Testis (tissue), 3 donors: Measurements from ENCODE around the gene PHACTR3. TPM values are rescaled to one million over a fixed set of nuclear protein-coding genes. Genes with fewer than 3 reads are reported as not detected.

Source experiments
- DNase-seq: peaks from one replicate; pipeline ENCODE4 v3.0.0-alpha.2; 2019
- H3K27ac ChIP-seq, 2 donors: fragments of 200-600 bp; sonication (generic); one replicate each; pipeline ENCODE4 v1.5.1; 2019
- H3K27me3 ChIP-seq: fragments of 200-600 bp; sonication (generic); one replicate; pipeline ENCODE4 v1.5.1; 2019
- H3K36me3 ChIP-seq: fragments of 200-600 bp; sonication (generic); one replicate; pipeline ENCODE4 v1.5.1; 2017; ENCODE audit warnings: low read depth; ENCODE audit errors: missing control alignments
- H3K4me1 ChIP-seq: fragments of 200-600 bp; sonication (generic); one replicate; pipeline ENCODE4 v1.5.1; 2019
- H3K4me3 ChIP-seq, 2 donors: fragments of 200-600 bp; sonication (generic); one replicate each; pipeline ENCODE4 v1.5.1; 2017 to 2019
- H3K9me3 ChIP-seq: fragments of 200-600 bp; sonication (generic); one replicate; pipeline ENCODE4 v1.5.1; 2017
- POLR2A ChIP-seq: fragments of 450-650 bp; IDR thresholded peaks from one replicate; pipeline ENCODE4 v1.6.1; 2017; ENCODE audit warnings: antibody characterized with exemption, mild to moderate bottlenecking, moderate library complexity
- WGBS, 2 donors: methylation state at CpG; one replicate each; pipeline ENCODE4 v1.1.5; 2018; 5-methylcytosine and 5-hydroxymethylcytosine counted together
- intact Hi-C: fragments of 100-400 bp; cut with DNase I; formaldehyde crosslinking; loops from one replicate; pipeline ENCODE4 v1.15.1; 2023; ENCODE audit warnings: low total_unique reads
- polyA plus RNA-seq: library from polyadenylated mRNA; stranded (reverse); fragments of 350-450 nt; fragmentation: Illumina TruSeq; extraction: RNeasy Lipid Tissue Mini Kit (QIAGEN cat#74804); gene quantifications from one replicate; pipeline ENCODE4 v1.2.3, GENCODE V29; 2014; ENCODE audit warnings: low read depth, low replicate concordance; ENCODE audit not compliant: insufficient read depth
- total RNA-seq, 2 donors: library from RNA; depleted of rRNA; stranded (reverse); fragments of >200 nt; gene quantifications; one replicate each; pipeline ENCODE4 v1.2.3, GENCODE V29; 2016
- TF ChIP-seq, protein P1 (sequence below), 3 experiments: fragments of 450-650 bp in 2 of 3; fragments of 200-600 bp in 1 of 3; sonication (generic) in 1 of 3; IDR thresholded peaks; one replicate each; pipeline ENCODE4 v1.5.1; 2016 to 2019; ENCODE audit warnings: antibody characterized with exemption in 3 of 3, mild to moderate bottlenecking in 2 of 3, moderate library complexity in 1 of 3

PHACTR3 gene
- total and polyA plus RNA-seq, 3 donors from 2014 or later, result 0.94 to 1.2 (median 1.1) TPM

DNA sequence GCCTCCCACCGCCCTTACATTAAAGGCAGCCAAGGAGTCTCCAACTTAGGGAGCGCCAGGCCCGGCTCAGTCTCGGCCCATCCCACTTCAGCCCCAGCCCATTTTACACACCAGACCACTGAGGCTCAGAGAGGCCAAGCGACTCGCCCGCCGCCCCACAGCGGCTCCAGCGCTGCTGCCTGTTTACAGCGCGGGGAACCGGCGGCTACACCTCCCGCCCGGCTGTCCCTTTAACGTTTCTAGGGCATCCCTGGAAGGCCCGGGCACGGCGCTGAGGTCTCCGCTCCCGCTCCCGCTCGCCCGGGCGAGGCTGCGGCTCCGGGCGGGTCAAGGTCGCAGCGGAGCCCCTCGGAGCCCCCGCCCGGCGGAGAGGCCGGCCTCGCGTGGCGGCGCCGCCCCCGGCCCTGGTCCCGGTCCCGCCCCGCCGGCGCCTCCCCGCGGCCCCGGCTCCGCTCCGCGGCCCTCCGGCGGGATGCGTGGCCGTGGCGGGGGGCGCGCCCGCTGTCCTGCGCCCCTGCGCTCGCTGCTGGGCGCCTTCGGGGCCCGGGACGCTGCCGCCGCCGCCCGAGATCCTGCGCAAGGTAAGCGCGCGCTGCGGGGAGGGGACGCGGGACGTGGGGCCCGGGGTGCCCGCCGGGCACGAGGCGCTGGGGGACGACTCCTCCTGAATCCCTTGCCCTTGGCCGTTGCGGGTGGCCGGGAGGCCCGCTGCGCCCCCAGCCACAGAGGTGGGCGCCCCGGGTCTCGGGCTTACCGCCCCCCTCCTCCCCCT lies 27.1 kb upstream of the PHACTR3 start:
- H3K27ac ChIP-seq, result no peak overlapping the region
- no peaks in the 10 kb centered on the region for H3K27me3 ChIP-seq
- WGBS, 2 donors, result 4 to 7% methylated on average over 17 to 68 of the region's 95 CpGs
- no peaks in the 10 kb centered on the region for H3K9me3 ChIP-seq
- no peak for DNase-seq
- H3K4me3 ChIP-seq, result peak overlapping the region; percentile 9 to 13
- intact Hi-C loops, result no loop called here
- no peak for TF ChIP-seq POLR2A
- TF ChIP-seq, protein P1, sequence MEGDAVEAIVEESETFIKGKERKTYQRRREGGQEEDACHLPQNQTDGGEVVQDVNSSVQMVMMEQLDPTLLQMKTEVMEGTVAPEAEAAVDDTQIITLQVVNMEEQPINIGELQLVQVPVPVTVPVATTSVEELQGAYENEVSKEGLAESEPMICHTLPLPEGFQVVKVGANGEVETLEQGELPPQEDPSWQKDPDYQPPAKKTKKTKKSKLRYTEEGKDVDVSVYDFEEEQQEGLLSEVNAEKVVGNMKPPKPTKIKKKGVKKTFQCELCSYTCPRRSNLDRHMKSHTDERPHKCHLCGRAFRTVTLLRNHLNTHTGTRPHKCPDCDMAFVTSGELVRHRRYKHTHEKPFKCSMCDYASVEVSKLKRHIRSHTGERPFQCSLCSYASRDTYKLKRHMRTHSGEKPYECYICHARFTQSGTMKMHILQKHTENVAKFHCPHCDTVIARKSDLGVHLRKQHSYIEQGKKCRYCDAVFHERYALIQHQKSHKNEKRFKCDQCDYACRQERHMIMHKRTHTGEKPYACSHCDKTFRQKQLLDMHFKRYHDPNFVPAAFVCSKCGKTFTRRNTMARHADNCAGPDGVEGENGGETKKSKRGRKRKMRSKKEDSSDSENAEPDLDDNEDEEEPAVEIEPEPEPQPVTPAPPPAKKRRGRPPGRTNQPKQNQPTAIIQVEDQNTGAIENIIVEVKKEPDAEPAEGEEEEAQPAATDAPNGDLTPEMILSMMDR (IDR thresholded peaks at IDR 0.05), result no peak
- H3K36me3 ChIP-seq, result no peaks in the 10 kb centered on the region
- H3K4me1 ChIP-seq, result no peaks in the 10 kb centered on the region

DNA sequence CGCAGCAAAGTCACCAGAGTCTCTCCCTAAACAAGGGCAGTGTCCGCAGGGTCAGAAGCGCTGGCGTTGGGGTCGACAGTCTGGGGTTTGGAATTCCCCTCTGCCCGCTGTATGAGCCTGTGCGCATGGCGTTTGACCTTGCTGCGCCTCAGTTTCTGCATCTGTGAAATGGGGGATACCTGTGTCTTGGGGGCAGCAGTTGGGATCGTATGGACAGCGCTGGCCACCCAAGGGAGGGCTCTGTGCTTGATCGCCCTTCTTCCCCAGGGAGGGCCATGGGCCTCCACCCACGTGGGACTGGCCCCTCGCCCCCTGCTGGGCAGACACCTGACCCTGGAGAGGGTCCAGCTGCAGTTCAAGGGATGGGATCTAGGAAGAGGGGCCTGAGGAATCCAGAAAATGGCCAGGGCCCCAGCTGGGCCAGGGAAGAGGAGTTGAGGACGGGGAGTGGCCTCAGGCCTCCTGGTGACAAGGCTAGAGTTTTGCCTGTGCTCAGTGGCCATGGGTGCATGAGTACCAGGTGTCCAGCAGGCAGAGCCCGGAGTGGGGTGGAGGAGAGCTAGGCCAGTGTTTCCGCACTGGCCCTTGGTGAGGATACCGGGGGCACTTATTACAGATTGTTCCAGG lies 26.4 kb upstream of the PHACTR3 start:
- H3K27ac ChIP-seq, result no peak overlapping the region
- H3K4me1 ChIP-seq, result no peaks in the 10 kb centered on the region
- H3K4me3 ChIP-seq, result peak overlapping the region; percentile 9 to 13
- no peak for DNase-seq
- intact Hi-C loops, result no loop called here
- H3K27me3 ChIP-seq, result no peaks in the 10 kb centered on the region
- TF ChIP-seq POLR2A, result no peak
- TF ChIP-seq, protein P1 (IDR thresholded peaks at IDR 0.05), result no peak
- no peaks in the 10 kb centered on the region for H3K36me3 ChIP-seq
- H3K9me3 ChIP-seq, result no peaks in the 10 kb centered on the region
- WGBS, 2 donors, result 48 to 60% methylated on average over 11 to 18 of the region's 18 CpGs

DNA sequence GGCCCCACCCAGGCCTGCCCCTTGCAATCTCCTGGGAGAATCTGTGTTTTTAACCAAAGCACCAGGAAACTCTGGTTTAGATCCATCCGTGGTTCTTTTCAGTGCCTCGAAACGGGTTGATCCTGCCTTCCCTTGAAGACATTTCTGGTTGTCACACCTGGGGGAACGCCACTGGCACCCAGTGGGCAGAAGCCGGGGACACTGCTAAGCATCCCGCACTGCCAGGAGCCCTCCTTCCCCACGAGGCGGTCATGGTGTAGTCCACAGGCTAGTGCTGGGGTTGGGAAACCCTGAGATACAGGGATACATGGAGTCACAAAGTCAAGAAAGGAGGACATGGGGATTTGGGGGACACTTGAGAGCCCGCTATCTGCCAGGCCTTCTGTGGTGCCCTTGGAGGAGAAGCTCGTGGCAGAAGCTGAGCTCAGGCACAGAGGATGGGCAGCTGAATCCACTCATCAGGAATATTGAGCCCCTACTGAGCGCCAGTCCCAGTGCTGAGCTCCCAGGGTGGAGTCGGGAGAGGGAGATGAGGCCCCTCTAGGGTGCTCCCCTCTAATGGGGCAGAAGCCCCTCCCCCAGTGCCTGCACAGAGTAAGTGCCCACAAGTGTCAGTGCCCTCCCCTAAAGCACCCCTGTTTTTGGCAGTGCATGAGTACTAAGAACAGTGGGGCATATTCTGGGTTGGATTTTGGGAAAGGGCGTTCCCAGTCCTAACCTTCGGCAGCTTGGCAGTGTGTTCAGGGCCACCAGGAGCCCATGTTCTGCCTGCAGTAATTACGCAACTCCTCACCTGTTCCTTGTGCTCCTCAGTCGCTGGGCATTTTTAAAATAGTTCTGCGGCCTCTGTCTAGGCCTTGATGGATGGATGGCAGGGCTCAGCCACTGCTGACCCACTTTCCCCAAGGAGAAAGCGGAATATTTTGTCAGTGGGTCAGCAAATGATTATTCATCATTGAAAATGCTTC lies 25.6 kb upstream of the PHACTR3 start:
- intact Hi-C loops, result no loop called here

DNA sequence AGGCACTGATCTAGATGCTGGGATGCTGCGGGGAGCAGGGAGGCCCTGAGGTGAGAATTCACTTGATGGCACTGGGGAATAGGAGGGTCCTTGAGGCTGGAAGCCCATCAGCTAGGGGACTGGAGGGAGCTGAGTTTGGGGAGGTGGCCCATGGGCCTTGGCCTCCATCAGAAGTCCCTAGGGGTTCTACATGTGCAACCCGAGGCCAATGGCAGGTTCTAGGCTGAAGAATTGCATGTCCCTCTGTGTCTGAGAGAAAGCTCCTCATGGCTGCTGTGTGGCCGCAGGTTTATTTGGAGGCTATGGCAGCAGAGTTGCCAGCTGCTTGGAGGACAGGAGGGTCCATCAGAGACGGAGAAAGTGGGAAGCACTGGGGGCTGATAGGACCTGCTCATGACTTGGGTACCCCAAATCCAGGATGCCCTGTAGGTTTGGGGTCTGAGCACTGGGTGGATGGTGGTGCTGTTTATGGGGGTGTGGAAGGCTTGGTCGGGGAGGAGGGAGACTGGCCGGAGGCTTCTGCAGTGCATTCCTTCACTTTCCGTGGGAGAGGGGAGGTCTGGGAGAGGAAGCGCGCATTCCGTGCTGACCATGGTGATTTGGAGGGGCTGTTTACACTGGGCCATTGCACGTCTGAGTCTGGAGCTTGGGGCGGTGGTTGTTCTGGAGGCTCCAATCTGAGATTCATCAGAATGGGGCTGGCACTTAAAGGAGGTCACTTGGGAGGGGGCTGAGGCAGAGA lies 24.8 kb upstream of the PHACTR3 start:
- WGBS, 2 donors, result 74 to 76% methylated on average over 11 to 12 of the region's 12 CpGs
- H3K4me3 ChIP-seq, result no peak overlapping the region
- no peaks in the 10 kb centered on the region for H3K4me1 ChIP-seq
- DNase-seq, result no peak
- TF ChIP-seq, protein P1 (IDR thresholded peaks at IDR 0.05), result no peak
- no peak for TF ChIP-seq POLR2A
- intact Hi-C loops, result no loop called here
- H3K9me3 ChIP-seq, result no peaks in the 10 kb centered on the region
- H3K36me3 ChIP-seq, result no peaks in the 10 kb centered on the region
- H3K27ac ChIP-seq, result no peak overlapping the region
- H3K27me3 ChIP-seq, result no peaks in the 10 kb centered on the region

More for the DNA sequence above, 25.6 kb upstream of the PHACTR3 start:
- no peak for TF ChIP-seq POLR2A
- TF ChIP-seq, protein P1 (IDR thresholded peaks at IDR 0.05), result no peak
- no peak overlapping the region for H3K27ac ChIP-seq
- H3K4me1 ChIP-seq, result no peaks in the 10 kb centered on the region
- no peak overlapping the region for H3K4me3 ChIP-seq
- H3K27me3 ChIP-seq, result no peaks in the 10 kb centered on the region
- WGBS, 2 donors, result 84 to 87% methylated on average over 8 to 18 of the region's 18 CpGs
- no peaks in the 10 kb centered on the region for H3K9me3 ChIP-seq
- DNase-seq, result no peak
- no peaks in the 10 kb centered on the region for H3K36me3 ChIP-seq
